ENCODE measurements around the gene PPP1R16B.
A peak's percentile ranks its signal among the peaks of the same experiment; 100 is the strongest.

PPP1R16B gene

DNA sequence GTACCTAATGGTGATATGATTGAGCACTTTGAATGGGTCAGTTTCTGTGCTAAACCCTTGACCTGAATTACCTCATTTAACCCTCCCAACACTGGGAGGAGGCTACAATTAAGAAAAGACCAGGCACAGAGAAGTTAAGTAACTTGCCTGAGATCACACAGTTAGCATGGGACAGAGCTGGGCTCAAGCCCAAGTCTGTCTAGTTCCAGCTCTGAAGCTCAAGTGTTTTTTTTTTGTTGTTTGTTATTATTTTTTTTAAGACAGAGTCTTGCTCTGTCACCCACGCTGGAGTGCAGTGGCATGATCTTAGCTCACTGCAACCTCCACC is 124.7 kb downstream of the PPP1R16B start:
- no peak overlapping the region for H3K4me3 ChIP-seq (ENCODE audit: low read length)
- TF ChIP-seq, protein P1, sequence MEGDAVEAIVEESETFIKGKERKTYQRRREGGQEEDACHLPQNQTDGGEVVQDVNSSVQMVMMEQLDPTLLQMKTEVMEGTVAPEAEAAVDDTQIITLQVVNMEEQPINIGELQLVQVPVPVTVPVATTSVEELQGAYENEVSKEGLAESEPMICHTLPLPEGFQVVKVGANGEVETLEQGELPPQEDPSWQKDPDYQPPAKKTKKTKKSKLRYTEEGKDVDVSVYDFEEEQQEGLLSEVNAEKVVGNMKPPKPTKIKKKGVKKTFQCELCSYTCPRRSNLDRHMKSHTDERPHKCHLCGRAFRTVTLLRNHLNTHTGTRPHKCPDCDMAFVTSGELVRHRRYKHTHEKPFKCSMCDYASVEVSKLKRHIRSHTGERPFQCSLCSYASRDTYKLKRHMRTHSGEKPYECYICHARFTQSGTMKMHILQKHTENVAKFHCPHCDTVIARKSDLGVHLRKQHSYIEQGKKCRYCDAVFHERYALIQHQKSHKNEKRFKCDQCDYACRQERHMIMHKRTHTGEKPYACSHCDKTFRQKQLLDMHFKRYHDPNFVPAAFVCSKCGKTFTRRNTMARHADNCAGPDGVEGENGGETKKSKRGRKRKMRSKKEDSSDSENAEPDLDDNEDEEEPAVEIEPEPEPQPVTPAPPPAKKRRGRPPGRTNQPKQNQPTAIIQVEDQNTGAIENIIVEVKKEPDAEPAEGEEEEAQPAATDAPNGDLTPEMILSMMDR (conservative IDR thresholded peaks at IDR 0.05; ENCODE audit: low read depth, low read length), result no peak
- DNase-seq (ENCODE audit: low read depth), result no peak

DNA sequence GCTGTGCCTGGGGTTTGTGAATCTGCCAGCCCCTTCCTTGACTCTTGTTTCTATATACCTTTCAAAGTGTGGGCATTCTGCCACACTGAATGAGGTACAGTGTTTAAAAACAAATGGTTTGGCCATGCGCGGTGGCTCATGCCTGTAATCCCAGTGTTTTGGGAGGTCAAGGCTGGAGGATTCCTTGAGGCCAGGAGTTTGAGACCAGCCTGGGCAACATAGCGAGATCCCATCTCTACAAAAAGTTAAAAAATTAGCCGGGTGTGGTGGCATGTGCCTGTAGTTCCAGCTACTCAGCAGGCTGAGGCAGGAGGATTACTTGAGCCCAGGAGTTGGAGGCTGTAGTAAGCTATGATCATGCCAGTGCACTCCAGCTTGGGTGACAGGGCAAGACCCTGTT is 126.5 kb downstream of the PPP1R16B start:
- no peak for DNase-seq (ENCODE audit: low read depth)
- TF ChIP-seq, protein P1 (conservative IDR thresholded peaks at IDR 0.05; ENCODE audit: low read depth, low read length), result no peak
- no peak overlapping the region for H3K4me3 ChIP-seq (ENCODE audit: low read length)

DNA sequence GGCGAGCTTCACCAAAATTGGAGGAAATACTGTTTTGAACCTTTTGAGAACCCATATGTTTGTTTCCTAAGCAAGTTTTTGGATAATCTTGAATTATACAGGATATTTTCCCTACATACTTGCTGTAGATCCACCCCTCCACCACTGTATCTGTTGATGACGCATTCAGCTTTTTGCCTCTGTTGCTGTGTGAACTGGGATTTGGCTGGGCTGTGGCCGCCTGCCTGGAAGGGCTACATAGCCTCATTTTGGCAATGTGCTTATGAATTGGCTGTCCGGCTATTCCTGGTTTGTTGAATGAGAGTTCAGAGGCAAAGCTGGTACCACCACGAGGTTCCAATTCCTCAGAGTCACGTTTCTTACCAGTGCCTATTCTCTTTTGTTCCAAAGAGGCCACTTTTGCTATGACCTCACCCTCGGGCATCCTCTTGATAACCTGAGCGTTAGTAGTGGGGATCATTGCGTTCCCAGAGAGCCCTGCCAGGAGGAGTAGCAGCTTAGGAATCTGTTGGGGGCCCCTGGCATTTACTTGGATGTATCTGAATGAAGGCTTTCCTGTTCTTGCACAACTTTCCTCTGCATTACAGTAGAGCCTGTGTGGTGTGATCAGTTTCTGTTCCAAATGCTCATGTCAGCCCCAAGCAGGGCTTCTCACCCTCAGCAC is 127.1 kb downstream of the PPP1R16B start:
- TF ChIP-seq, protein P1 (conservative IDR thresholded peaks at IDR 0.05; ENCODE audit: low read depth, low read length), result no peak
- no peak for DNase-seq (ENCODE audit: low read depth)
- no peak overlapping the region for H3K4me3 ChIP-seq (ENCODE audit: low read length)

DNA sequence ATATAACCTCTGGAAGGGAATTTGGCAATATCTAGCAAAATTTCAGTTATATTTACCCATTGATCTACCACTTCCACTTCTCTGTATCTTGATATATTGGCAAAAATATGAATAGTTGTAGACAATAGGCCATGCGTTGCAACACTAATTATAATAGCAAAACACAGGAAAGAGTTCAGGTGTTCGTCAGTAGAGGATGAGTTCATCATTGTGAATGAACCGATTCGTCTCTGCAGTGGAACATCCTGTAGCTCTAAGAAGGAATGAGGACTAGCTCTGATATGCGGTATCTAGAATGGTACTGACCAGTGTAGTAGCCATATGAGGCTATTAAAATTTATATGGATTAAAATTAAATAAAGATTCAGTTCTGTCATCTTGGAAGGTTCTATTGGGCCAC is 129.0 kb downstream of the PPP1R16B start:
- H3K4me3 ChIP-seq (ENCODE audit: low read length), result no peak overlapping the region
- DNase-seq (ENCODE audit: low read depth), result no peak
- TF ChIP-seq, protein P1 (conservative IDR thresholded peaks at IDR 0.05; ENCODE audit: low read depth, low read length), result no peak

DNA sequence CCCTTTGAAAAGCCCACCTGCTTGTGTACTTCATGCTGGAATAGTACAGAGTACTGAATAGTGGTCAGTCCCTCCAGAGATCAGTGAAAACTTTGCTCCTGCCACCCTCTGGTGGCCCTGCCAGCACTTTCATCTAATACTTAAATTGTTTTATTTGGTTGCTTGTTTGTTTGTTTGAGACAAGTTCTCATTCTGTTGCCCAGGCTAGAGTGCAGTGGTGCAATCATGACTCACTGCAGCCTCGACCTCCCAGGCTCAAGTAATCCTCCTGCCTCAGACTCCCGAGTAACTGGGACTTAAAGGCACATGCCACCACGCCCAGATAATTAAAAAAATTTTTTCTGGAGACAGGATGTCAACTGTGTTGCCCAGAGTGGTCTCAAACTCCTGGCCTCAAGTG is 129.8 kb downstream of the PPP1R16B start:
- no peak overlapping the region for H3K4me3 ChIP-seq (ENCODE audit: low read length)
- DNase-seq (ENCODE audit: low read depth), result no peak
- TF ChIP-seq, protein P1 (conservative IDR thresholded peaks at IDR 0.05; ENCODE audit: low read depth, low read length), result peak; percentile 18

DNA sequence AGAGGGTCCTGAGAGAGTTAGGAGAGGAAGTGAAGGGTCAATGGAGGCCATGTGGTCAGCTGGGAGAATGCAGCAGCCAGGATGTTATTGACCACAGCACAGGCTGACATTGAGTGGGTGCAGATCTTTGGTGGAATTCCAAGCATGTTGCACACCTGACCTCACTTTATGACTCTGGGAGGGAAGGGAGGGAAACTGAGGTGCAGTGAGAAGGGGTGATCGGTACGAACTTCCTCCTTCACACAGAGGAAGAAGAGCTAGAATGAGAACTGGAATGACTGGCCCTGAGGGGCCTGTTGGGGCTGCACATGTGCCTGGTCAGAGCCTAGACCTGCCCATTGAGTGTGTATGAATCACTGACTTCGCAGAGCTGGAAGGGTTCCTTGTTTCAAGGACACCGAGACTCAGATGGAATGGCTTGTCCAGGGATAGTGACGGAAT is 130.5 kb downstream of the PPP1R16B start:
- no peak overlapping the region for H3K4me3 ChIP-seq (ENCODE audit: low read length)
- TF ChIP-seq, protein P1 (conservative IDR thresholded peaks at IDR 0.05; ENCODE audit: low read depth, low read length), result no peak
- DNase-seq (ENCODE audit: low read depth), result no peak

DNA sequence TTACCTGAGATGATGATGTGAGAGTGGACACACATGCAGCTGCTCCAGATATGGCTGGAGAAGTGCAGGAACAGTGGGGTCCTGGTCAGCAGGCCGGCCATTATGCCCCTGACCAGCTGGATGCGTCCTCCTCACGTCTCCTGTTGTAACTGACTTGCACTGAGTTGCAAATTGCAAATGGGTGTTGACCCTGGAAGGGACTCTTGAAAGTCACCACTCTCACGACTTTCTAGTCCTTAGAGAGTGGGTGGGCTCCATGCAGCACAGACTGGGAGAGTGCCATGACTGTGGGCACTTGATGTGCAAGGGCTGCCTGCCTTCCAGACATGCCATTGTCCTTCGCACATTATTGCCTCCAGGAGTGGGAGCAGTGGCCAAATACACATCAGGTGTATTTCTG is 131.5 kb downstream of the PPP1R16B start:
- DNase-seq (ENCODE audit: low read depth), result no peak
- TF ChIP-seq, protein P1 (conservative IDR thresholded peaks at IDR 0.05; ENCODE audit: low read depth, low read length), result no peak
- H3K4me3 ChIP-seq (ENCODE audit: low read length), result no peak overlapping the region
